ENCODE measurements around the gene CYBC1.

DNA sequence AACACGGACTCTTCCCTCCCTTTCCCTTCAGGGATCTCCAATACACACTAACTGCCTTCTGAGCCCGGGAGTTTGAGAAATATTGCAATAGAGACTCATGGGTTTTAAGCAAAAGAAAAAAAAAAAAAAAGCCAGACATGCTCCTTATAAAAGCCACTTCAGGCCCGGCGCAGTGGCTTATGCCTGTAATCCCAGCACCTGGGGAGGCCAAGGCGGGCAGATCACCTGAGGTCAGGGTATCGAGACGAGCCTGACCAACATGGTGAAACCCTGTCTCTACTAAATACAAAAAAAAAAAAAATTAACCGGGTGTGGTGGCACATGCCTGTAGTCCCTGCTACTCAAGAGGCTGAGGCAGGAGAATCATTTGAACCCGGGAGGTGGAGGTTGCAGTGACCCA lies 34.8 kb downstream of the CYBC1 start:
- TF ChIP-seq, protein P1, sequence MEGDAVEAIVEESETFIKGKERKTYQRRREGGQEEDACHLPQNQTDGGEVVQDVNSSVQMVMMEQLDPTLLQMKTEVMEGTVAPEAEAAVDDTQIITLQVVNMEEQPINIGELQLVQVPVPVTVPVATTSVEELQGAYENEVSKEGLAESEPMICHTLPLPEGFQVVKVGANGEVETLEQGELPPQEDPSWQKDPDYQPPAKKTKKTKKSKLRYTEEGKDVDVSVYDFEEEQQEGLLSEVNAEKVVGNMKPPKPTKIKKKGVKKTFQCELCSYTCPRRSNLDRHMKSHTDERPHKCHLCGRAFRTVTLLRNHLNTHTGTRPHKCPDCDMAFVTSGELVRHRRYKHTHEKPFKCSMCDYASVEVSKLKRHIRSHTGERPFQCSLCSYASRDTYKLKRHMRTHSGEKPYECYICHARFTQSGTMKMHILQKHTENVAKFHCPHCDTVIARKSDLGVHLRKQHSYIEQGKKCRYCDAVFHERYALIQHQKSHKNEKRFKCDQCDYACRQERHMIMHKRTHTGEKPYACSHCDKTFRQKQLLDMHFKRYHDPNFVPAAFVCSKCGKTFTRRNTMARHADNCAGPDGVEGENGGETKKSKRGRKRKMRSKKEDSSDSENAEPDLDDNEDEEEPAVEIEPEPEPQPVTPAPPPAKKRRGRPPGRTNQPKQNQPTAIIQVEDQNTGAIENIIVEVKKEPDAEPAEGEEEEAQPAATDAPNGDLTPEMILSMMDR (IDR thresholded peaks at IDR 0.05): no peak
- no peak for TF ChIP-seq EP300 (IDR thresholded peaks at IDR 0.05)
- TF ChIP-seq HMGXB4 (CRISPR knock-in tag; IDR thresholded peaks at IDR 0.05; ENCODE audit: borderline replicate concordance): no peak
- no peak for TF ChIP-seq TP53 (CRISPR knock-in tag; IDR thresholded peaks at IDR 0.05)
- TF ChIP-seq, protein P2, sequence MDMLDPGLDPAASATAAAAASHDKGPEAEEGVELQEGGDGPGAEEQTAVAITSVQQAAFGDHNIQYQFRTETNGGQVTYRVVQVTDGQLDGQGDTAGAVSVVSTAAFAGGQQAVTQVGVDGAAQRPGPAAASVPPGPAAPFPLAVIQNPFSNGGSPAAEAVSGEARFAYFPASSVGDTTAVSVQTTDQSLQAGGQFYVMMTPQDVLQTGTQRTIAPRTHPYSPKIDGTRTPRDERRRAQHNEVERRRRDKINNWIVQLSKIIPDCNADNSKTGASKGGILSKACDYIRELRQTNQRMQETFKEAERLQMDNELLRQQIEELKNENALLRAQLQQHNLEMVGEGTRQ (IDR thresholded peaks at IDR 0.05): no peak
- no peak for TF ChIP-seq REST (IDR thresholded peaks at IDR 0.05)
